HepG2 (cell line): ENCODE data around the gene PAPOLA. TPM values are rescaled to one million over a fixed set of nuclear protein-coding genes. Genes with fewer than 3 reads are reported as not detected.
A peak's percentile ranks its signal among the peaks of the same experiment; 100 is the strongest.

Experiments
- ATAC-seq: fragments of 200-7000 bp; cut with Tn5 transposase; 3 replicates; pipeline ENCODE4 v1.9.1; 2020; ENCODE audit warnings: mild to moderate bottlenecking, moderate library complexity
- BruUV-seq: library from RNA; stranded (reverse); fragments of 400-500 nt; replicated peaks from 2 replicates; lab custom pipeline; 2021; lab: Mats Ljungman, UMichigan
- CTCF ChIA-PET: fragments of 300-600 bp; formaldehyde crosslinking; extraction: SDS; loops from one replicate; lab custom pipeline; 2021; ENCODE audit warnings: low total read pairs, inconsistent platforms, low intra/inter-chr PET ratio; lab: Yijun Ruan, JAX
- POLR2A ChIA-PET: fragments of 350-600 bp; sonication (Branson Sonifier 250); formaldehyde crosslinking; loops from one replicate; lab custom pipeline; 2020; ENCODE audit warnings: antibody characterized with exemption, inconsistent platforms; lab: Yijun Ruan, JAX
- DNase-seq: peaks from one replicate; pipeline ENCODE4 v3.0.0-alpha.2; 2015; ENCODE audit warnings: low spot score
- FAIRE-seq: peaks from 3 replicates; lab custom pipeline; 2011; peaks lifted over from hg19 to GRCh38; lab: Jason Lieb, UNC
- H2AFZ ChIP-seq: one replicate; pipeline ENCODE4 v1.6.1; 2011; ENCODE audit warnings: low read length, inconsistent platforms
- H3K27ac ChIP-seq: fragments of 300-600 bp; 3 replicates; pipeline ENCODE4 v1.8.0; 2011; ENCODE audit warnings: mixed run types, mild to moderate bottlenecking, mixed read lengths, low read length, inconsistent platforms; ENCODE audit not compliant: insufficient read depth; ENCODE audit errors: extremely low read length
- H3K27me3 ChIP-seq, 2 experiments: fragments of 200-600 bp in 1 of 2; 2 replicates in 1 of 2; 3 replicates in 1 of 2; pipeline versions ENCODE4 v1.6.0 to v1.8.0; 2011; ENCODE audit warnings: low read length in 2 of 2, mild to moderate bottlenecking in 2 of 2, moderate library complexity in 2 of 2, inconsistent platforms in 1 of 2; ENCODE audit not compliant: insufficient read depth in 2 of 2, control insufficient read depth in 1 of 2
- H3K36me3 ChIP-seq, 2 experiments: fragments of 200-600 bp in 1 of 2; replicated peaks in 1 of 2; 2 replicates in 1 of 2; 3 replicates in 1 of 2; pipeline versions ENCODE4 v1.5.1 to v1.8.0; 2011; ENCODE audit warnings: low read length in 2 of 2, inconsistent platforms in 1 of 2; ENCODE audit not compliant: insufficient read depth in 2 of 2, control insufficient read depth in 1 of 2
- H3K4me1 ChIP-seq: 2 replicates; pipeline ENCODE4 v1.5.1; 2012; ENCODE audit warnings: low read length, inconsistent platforms; ENCODE audit not compliant: insufficient read depth
- H3K4me2 ChIP-seq: 2 replicates; pipeline ENCODE4 v1.6.0; 2011; ENCODE audit warnings: low read depth, low read length, inconsistent platforms
- H3K4me3 ChIP-seq, 3 experiments: fragments of 200-600 bp in 1 of 3; sonication (generic), shearing (Covaris generic) in 1 of 3; replicated peaks in 1 of 3; 2 replicates each; pipeline ENCODE4 v1.5.1; 2011 to 2016; ENCODE audit warnings: low read length in 3 of 3, inconsistent platforms in 2 of 3, low read depth in 2 of 3, mild to moderate bottlenecking in 2 of 3, control low read depth in 1 of 3, mixed read lengths in 1 of 3; ENCODE audit not compliant: insufficient read depth in 1 of 3
- H3K79me2 ChIP-seq: one replicate; pipeline ENCODE4 v1.6.1; 2011; ENCODE audit warnings: low read length, inconsistent platforms; ENCODE audit not compliant: insufficient read depth
- H3K9ac ChIP-seq: 2 replicates; pipeline ENCODE4 v1.6.0; 2011; ENCODE audit warnings: mild to moderate bottlenecking, low read depth, low read length, inconsistent platforms; ENCODE audit not compliant: insufficient read depth
- H3K9me3 ChIP-seq: 2 replicates; pipeline ENCODE4 v1.5.1; 2012; ENCODE audit warnings: mild to moderate bottlenecking, low read length
- H4K20me1 ChIP-seq: 2 replicates; pipeline ENCODE4 v1.6.0; 2011; ENCODE audit warnings: inconsistent platforms, mild to moderate bottlenecking, low read length, moderate library complexity; ENCODE audit not compliant: insufficient read depth
- AGO1 ChIP-seq: fragments of 200-400 bp; formaldehyde crosslinking; IDR thresholded peaks from 2 replicates; pipeline ENCODE4 v1.6.1; 2017; ENCODE audit warnings: mild to moderate bottlenecking, low read depth, low read length, moderate library complexity; ENCODE audit not compliant: poor library complexity, severe bottlenecking
- GATA4 ChIP-seq: sonication (generic); IDR thresholded peaks from 2 replicates; pipeline ENCODE4 v1.6.1; 2016; ENCODE audit warnings: antibody characterized with exemption, low read depth, borderline replicate concordance
- JUND ChIP-seq: sonication (generic); formaldehyde crosslinking; IDR thresholded peaks from 2 replicates; pipeline ENCODE4 v1.8.0; 2022; ENCODE audit warnings: mild to moderate bottlenecking, missing genetic modification reagents
- TEAD3 ChIP-seq: optimal IDR thresholded peaks from 2 replicates; pipeline ENCODE3; 2016; ENCODE audit warnings: borderline replicate concordance
- ZBTB1 ChIP-seq: sonication (generic); formaldehyde crosslinking; IDR thresholded peaks from 2 replicates; pipeline ENCODE4 v1.4.0; 2020; ENCODE audit warnings: missing genetic modification reagents, borderline replicate concordance
- ZBTB3 ChIP-seq: sonication (generic); formaldehyde crosslinking; IDR thresholded peaks from 2 replicates; pipeline ENCODE4 v1.4.0; 2020; ENCODE audit warnings: low read depth, mild to moderate bottlenecking, moderate library complexity, missing genetic modification reagents, borderline replicate concordance
- ZNF17 ChIP-seq: sonication (generic); formaldehyde crosslinking; IDR thresholded peaks from 2 replicates; pipeline ENCODE4 v1.5.0; 2020; ENCODE audit warnings: mild to moderate bottlenecking, missing genetic modification reagents
- ZNF44 ChIP-seq: sonication (generic); formaldehyde crosslinking; IDR thresholded peaks from 2 replicates; pipeline ENCODE4 v1.5.1; 2020; ENCODE audit warnings: mild to moderate bottlenecking, missing genetic modification reagents
- ZNF513 ChIP-seq: sonication (generic); formaldehyde crosslinking; conservative IDR thresholded peaks from 2 replicates; pipeline ENCODE4 v1.5.0; 2020; ENCODE audit warnings: missing genetic modification reagents
- ZNF546 ChIP-seq: sonication (generic); formaldehyde crosslinking; conservative IDR thresholded peaks from 2 replicates; pipeline ENCODE4 v1.8.1; 2023; ENCODE audit warnings: mild to moderate bottlenecking, missing genetic modification reagents
- ZNF777 ChIP-seq: sonication (generic); formaldehyde crosslinking; IDR thresholded peaks from 2 replicates; pipeline ENCODE4 v1.4.0; 2020; ENCODE audit warnings: missing genetic modification reagents
- ZSCAN30 ChIP-seq: sonication (generic); formaldehyde crosslinking; IDR thresholded peaks from 2 replicates; pipeline ENCODE4 v1.5.0; 2020; ENCODE audit warnings: mild to moderate bottlenecking, missing genetic modification reagents
- WGBS: methylation state at CpG from one replicate; pipeline ENCODE4 v1.1.6; 2017; ENCODE audit warnings: low lambda C conversion rate; 5-methylcytosine and 5-hydroxymethylcytosine counted together
- in situ Hi-C: cut with HindIII; loops from 2 replicates; pipeline ENCODE4 v1.10.0; 2017; ENCODE audit warnings: low pct_unique_long_range_greater_than_20kb; ENCODE audit not compliant: extremely low pct_ligation_motif_present
- intact Hi-C: fragments of 100-400 bp; cut with micrococcal nuclease; formaldehyde crosslinking; loops from one replicate; pipeline ENCODE4 v1.10.0; 2022; ENCODE audit not compliant: unreplicated experiment
- polyA plus RNA-seq, 8 experiments: library from polyadenylated mRNA; depleted of rRNA in 3 of 8; stranded (reverse) in 7 of 8; unstranded in 1 of 8; fragments of >200 nt; fragmentation: Illumina TruSeq in 4 of 8; extraction: Trizol in 4 of 8; gene quantifications; 2 replicates each; pipeline versions ENCODE4 v1.2.1 to v1.2.3, GENCODE V29; 2011 to 2016; ENCODE audit warnings: low read depth in 4 of 8, missing spikeins in 1 of 8, mixed read lengths in 1 of 8; ENCODE audit not compliant: insufficient read depth in 1 of 8
- total RNA-seq, 5 experiments: library from RNA; depleted of rRNA; stranded (reverse); fragments of >200 nt; fragmentation: Illumina TruSeq; extraction: Trizol; gene quantifications; 2 replicates each; pipeline ENCODE4 v1.2.3, GENCODE V29; 2016; ENCODE audit warnings: low read depth in 1 of 5
- TF ChIP-seq, protein P1 (sequence below): sonication (generic); formaldehyde crosslinking; IDR thresholded peaks from 2 replicates; pipeline ENCODE4 v1.4.0; 2020; ENCODE audit warnings: missing genetic modification reagents
- TF ChIP-seq, protein P2 (sequence below): sonication (generic); formaldehyde crosslinking; IDR thresholded peaks from 2 replicates; pipeline ENCODE4 v1.5.1; 2020; ENCODE audit warnings: missing genetic modification reagents, mild to moderate bottlenecking, borderline replicate concordance
- TF ChIP-seq, protein P3 (sequence below): sonication (generic); formaldehyde crosslinking; IDR thresholded peaks from 2 replicates; pipeline ENCODE4 v1.5.0; 2020; ENCODE audit warnings: missing genetic modification reagents

Gene PAPOLA
- total and polyA plus RNA-seq, 2 of the 13 experiments (the other 11 are each of a cell fraction or from before 2014, with no cell fraction given): 103 to 151 TPM

DNA sequence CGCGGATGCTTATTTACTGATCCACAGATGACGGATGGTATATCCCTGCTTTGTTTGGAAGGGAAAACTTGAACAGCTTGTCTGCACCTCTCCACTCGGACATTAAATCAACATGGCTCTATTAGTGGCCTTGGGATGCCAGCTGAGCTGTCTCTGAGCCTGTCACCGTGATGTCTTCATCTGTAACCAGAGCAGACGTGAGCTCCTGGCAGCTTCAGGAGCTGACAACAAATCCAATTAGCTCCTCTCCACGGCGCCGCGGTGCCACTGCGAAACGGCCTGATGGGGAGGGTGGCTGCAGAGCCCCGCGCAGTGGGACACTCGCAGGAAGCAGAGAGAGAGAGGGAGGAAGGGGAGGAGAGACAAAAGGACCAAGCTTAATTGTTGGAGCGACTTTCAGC, 112.3 kb downstream of the PAPOLA start:
- Histone ChIP-seq H4K20me1 (no peaks in the 10 kb centered on the region), H3K4me2 (peak overlapping the region; percentile 54; the same call in 1 of the 2 replicates), H3K27ac (no peak overlapping the region), H3K9me3 (no peaks in the 10 kb centered on the region), H3K27me3 (peaks cover 4 to 52% of the 10 kb centered on the region in 2 experiments; a peak in 4 of 5 replicates), H3K4me1 (peaks cover 11% of the 10 kb centered on the region), H3K9ac (no peak overlapping the region), H3K36me3 (no peaks in the 10 kb centered on the region), H3K4me3 (peak overlapping the region in 1 of 3 experiments; percentile 11; a peak in 1 of 6 replicates), H2AFZ (no peak overlapping the region), H3K79me2 (no peaks in the 10 kb centered on the region)
- CTCF ChIA-PET: no interaction called here
- intact Hi-C loops (no loop called here), in situ Hi-C loops (no loop called here)
- TF ChIP-seq ZBTB3 (CRISPR knock-in tag) (no peak), JUND (CRISPR knock-in tag) (no peak), ZNF44 (CRISPR knock-in tag) (no peak), ZBTB1 (CRISPR knock-in tag) (no peak), AGO1 (no peak), GATA4 (no peak), TEAD3 (no peak), ZSCAN30 (CRISPR knock-in tag) (no peak), ZNF513 (CRISPR knock-in tag) (no peak), ZNF777 (no peak), ZNF17 (CRISPR knock-in tag) (no peak), ZNF546 (CRISPR knock-in tag) (no peak)
- TF ChIP-seq, protein P1, sequence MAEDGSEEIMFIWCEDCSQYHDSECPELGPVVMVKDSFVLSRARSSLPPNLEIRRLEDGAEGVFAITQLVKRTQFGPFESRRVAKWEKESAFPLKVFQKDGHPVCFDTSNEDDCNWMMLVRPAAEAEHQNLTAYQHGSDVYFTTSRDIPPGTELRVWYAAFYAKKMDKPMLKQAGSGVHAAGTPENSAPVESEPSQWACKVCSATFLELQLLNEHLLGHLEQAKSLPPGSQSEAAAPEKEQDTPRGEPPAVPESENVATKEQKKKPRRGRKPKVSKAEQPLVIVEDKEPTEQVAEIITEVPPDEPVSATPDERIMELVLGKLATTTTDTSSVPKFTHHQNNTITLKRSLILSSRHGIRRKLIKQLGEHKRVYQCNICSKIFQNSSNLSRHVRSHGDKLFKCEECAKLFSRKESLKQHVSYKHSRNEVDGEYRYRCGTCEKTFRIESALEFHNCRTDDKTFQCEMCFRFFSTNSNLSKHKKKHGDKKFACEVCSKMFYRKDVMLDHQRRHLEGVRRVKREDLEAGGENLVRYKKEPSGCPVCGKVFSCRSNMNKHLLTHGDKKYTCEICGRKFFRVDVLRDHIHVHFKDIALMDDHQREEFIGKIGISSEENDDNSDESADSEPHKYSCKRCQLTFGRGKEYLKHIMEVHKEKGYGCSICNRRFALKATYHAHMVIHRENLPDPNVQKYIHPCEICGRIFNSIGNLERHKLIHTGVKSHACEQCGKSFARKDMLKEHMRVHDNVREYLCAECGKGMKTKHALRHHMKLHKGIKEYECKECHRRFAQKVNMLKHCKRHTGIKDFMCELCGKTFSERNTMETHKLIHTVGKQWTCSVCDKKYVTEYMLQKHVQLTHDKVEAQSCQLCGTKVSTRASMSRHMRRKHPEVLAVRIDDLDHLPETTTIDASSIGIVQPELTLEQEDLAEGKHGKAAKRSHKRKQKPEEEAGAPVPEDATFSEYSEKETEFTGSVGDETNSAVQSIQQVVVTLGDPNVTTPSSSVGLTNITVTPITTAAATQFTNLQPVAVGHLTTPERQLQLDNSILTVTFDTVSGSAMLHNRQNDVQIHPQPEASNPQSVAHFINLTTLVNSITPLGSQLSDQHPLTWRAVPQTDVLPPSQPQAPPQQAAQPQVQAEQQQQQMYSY (CRISPR knock-in tag): no peak
- TF ChIP-seq, protein P2, sequence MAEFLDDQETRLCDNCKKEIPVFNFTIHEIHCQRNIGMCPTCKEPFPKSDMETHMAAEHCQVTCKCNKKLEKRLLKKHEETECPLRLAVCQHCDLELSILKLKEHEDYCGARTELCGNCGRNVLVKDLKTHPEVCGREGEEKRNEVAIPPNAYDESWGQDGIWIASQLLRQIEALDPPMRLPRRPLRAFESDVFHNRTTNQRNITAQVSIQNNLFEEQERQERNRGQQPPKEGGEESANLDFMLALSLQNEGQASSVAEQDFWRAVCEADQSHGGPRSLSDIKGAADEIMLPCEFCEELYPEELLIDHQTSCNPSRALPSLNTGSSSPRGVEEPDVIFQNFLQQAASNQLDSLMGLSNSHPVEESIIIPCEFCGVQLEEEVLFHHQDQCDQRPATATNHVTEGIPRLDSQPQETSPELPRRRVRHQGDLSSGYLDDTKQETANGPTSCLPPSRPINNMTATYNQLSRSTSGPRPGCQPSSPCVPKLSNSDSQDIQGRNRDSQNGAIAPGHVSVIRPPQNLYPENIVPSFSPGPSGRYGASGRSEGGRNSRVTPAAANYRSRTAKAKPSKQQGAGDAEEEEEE (CRISPR knock-in tag): no peak
- TF ChIP-seq, protein P3, sequence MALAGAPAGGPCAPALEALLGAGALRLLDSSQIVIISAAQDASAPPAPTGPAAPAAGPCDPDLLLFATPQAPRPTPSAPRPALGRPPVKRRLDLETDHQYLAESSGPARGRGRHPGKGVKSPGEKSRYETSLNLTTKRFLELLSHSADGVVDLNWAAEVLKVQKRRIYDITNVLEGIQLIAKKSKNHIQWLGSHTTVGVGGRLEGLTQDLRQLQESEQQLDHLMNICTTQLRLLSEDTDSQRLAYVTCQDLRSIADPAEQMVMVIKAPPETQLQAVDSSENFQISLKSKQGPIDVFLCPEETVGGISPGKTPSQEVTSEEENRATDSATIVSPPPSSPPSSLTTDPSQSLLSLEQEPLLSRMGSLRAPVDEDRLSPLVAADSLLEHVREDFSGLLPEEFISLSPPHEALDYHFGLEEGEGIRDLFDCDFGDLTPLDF (CRISPR knock-in tag): no peak
- no TSS peak for BruUV-seq
- no peak for FAIRE-seq
- POLR2A ChIA-PET: no interaction called here
- DNase-seq: no peak
- peak; percentile 58 for ATAC-seq
- 3% methylated on average over 14 of the region's 16 CpGs for WGBS
